Measurements from ENCODE around the gene NFIX. TPM values are rescaled to one million over a fixed set of nuclear protein-coding genes. Genes with fewer than 3 reads are reported as not detected.

The NFIX gene
- total and polyA plus RNA-seq, 9 of the 15 experiments (the other 6 are each of a cell fraction or from before 2014, with no cell fraction given): 0.28 to 26.8 (median 5.4) TPM

- TF ChIP-seq UBTF (IDR thresholded peaks at IDR 0.05; ENCODE audit: borderline replicate concordance in 1 of 2, low read depth in 2 of 2, low read length in 2 of 2) (0 out of 4 replicates have a peak, but pooled peaks of 1 of the 2 experiments have one; percentile 59), YBX1 (IDR thresholded peaks at IDR 0.05) (no peak), ZNF431 (CRISPR knock-in tag; IDR thresholded peaks at IDR 0.05) (no peak), PRPF4 (IDR thresholded peaks at IDR 0.05; ENCODE audit: insufficient read depth, low read depth, low read length, poor library complexity, severe bottlenecking) (no peak), IRF1 (CRISPR knock-in tag; IDR thresholded peaks at IDR 0.05; ENCODE audit: borderline replicate concordance) (no peak), LEF1 (IDR thresholded peaks at IDR 0.05) (no peak), RBM34 (IDR thresholded peaks at IDR 0.05; ENCODE audit: borderline replicate concordance, insufficient read depth, low read length) (no peak), PHB2 (IDR thresholded peaks at IDR 0.05; ENCODE audit: low read depth) (no peak), PRDM10 (IDR thresholded peaks at IDR 0.05; ENCODE audit: partially characterized antibody) (no peak), HDAC2 (IDR thresholded peaks at IDR 0.05) (no peak), SLC30A9 (CRISPR knock-in tag; IDR thresholded peaks at IDR 0.05) (no peak), RNF2 (IDR thresholded peaks at IDR 0.05) (no peak), ZBTB5 (IDR thresholded peaks at IDR 0.05) (no peak), KLF10 (CRISPR knock-in tag; IDR thresholded peaks at IDR 0.05) (no peak), SETDB1 (IDR thresholded peaks at IDR 0.05; ENCODE audit: low read length) (no peak), HNRNPLL (IDR thresholded peaks at IDR 0.05; ENCODE audit: low read depth, low read length, poor library complexity, severe bottlenecking) (peak; percentile 43), FUS (optimal IDR thresholded peaks at IDR 0.05; ENCODE audit: low read depth, low read length) (no peak)
These were observed 101.0 kb downstream of the NFIX start (continued) for GRCh38 chr19:13095934-13096927.
